SK-N-SH (cell line): Measurements from ENCODE around the gene MUC12. TPM values are rescaled to one million over a fixed set of nuclear protein-coding genes. Genes with fewer than 3 reads are reported as not detected.

Experiments
- CTCF ChIA-PET: fragments of 300-600, 350-600 bp; formaldehyde crosslinking; extraction: SDS; loops from one replicate; lab custom pipeline; 2021; lab: Yijun Ruan, JAX
- POLR2A ChIA-PET: fragments of 350-600 bp; sonication (Branson Sonifier 250); formaldehyde crosslinking; extraction: SDS; loops from one replicate; lab custom pipeline; 2020; ENCODE audit warnings: antibody characterized with exemption, inconsistent platforms; lab: Yijun Ruan, JAX
- DNase-seq: peaks from one replicate; pipeline ENCODE4 v3.0.0; 2012
- H2AFZ ChIP-seq: fragments of 200-600 bp; sonication (generic); 2 replicates; pipeline ENCODE4 v1.8.1; 2016; ENCODE audit warnings: antibody characterized with exemption, mild to moderate bottlenecking, low read depth
- H3F3A ChIP-seq: fragments of 200-600 bp; sonication (generic); replicated peaks from 2 replicates; pipeline ENCODE3; 2016; ENCODE audit warnings: antibody characterized with exemption, mild to moderate bottlenecking; ENCODE audit not compliant: insufficient read depth
- H3K27ac ChIP-seq, 2 experiments: fragments of 200-500 bp in 1 of 2; fragments of 200-600 bp in 1 of 2; sonication (Bioruptor generic) in 1 of 2; sonication (generic), shearing (Covaris generic) in 1 of 2; 2 replicates each; pipeline versions ENCODE4 v1.5.1 to v1.6.1; 2014 to 2016; ENCODE audit warnings: low read depth in 2 of 2, inconsistent platforms in 1 of 2, low read length in 1 of 2, mild to moderate bottlenecking in 1 of 2, mixed read lengths in 1 of 2
- H3K27me3 ChIP-seq: fragments of 200-600 bp; sonication (generic), shearing (Covaris generic); 2 replicates; pipeline ENCODE4 v1.6.1; 2016; ENCODE audit warnings: mixed run types; ENCODE audit not compliant: insufficient read depth
- H3K36me3 ChIP-seq, 2 experiments: fragments of 200-500 bp in 1 of 2; fragments of 200-600 bp in 1 of 2; sonication (Bioruptor generic) in 1 of 2; sonication (generic) in 1 of 2; replicated peaks in 1 of 2; 2 replicates each; pipeline versions ENCODE3 to v1.5.1; 2014 to 2016; ENCODE audit warnings: low read length in 1 of 2, mild to moderate bottlenecking in 1 of 2; ENCODE audit not compliant: insufficient read depth in 2 of 2, control insufficient read depth in 1 of 2
- H3K4me1 ChIP-seq, 2 experiments: fragments of 200-500 bp in 1 of 2; fragments of 200-600 bp in 1 of 2; sonication (Bioruptor generic) in 1 of 2; sonication (generic), shearing (Covaris generic) in 1 of 2; 2 replicates each; pipeline versions ENCODE4 v1.5.1 to v1.6.1; 2014 to 2016; ENCODE audit warnings: low read depth in 1 of 2, low read length in 1 of 2, mixed run types in 1 of 2; ENCODE audit not compliant: insufficient read depth in 2 of 2, control insufficient read depth in 1 of 2
- H3K4me2 ChIP-seq: fragments of 200-600 bp; sonication (generic), shearing (Covaris generic); 2 replicates; pipeline ENCODE4 v1.6.1; 2017; ENCODE audit warnings: mixed run types
- H3K4me3 ChIP-seq, 2 experiments: fragments of 200-500 bp in 1 of 2; fragments of 200-600 bp in 1 of 2; sonication (Bioruptor generic) in 1 of 2; sonication (generic), shearing (Covaris generic) in 1 of 2; 2 replicates each; pipeline versions ENCODE4 v1.5.1 to v1.8.1; 2014 to 2016; ENCODE audit warnings: low read depth in 2 of 2, inconsistent platforms in 1 of 2, low read length in 1 of 2, mild to moderate bottlenecking in 1 of 2, mixed read lengths in 1 of 2, moderate library complexity in 1 of 2
- H3K79me2 ChIP-seq: fragments of 200-600 bp; sonication (generic); 2 replicates; pipeline ENCODE4 v1.8.1; 2017; ENCODE audit warnings: mild to moderate bottlenecking; ENCODE audit not compliant: insufficient read depth
- H3K9ac ChIP-seq: fragments of 200-600 bp; sonication (generic); 2 replicates; pipeline ENCODE4 v1.6.1; 2017; ENCODE audit warnings: mixed run types
- H3K9me2 ChIP-seq: fragments of 200-600 bp; sonication (generic); 2 replicates; pipeline ENCODE4 v1.6.1; 2017; ENCODE audit warnings: mixed run types
- H3K9me3 ChIP-seq: fragments of 200-600 bp; sonication (generic); 2 replicates; pipeline ENCODE4 v1.6.1; 2017; ENCODE audit warnings: mixed run types, mild to moderate bottlenecking, moderate library complexity
- H4K20me1 ChIP-seq: fragments of 200-600 bp; sonication (generic); 2 replicates; pipeline ENCODE4 v1.6.1; 2017; ENCODE audit warnings: mild to moderate bottlenecking, mixed run types; ENCODE audit not compliant: insufficient read depth
- CTCF ChIP-seq: fragments of 200-600 bp; sonication (generic); IDR thresholded peaks from 2 replicates; pipeline ENCODE4 v1.6.1; 2017; ENCODE audit warnings: antibody characterized with exemption, mild to moderate bottlenecking, moderate library complexity
- EP300 ChIP-seq, 2 experiments: IDR thresholded peaks; 2 replicates each; pipeline versions ENCODE4 v1.4.0 to v1.6.1; 2012; ENCODE audit warnings: borderline replicate concordance in 1 of 2, low read depth in 1 of 2, low read length in 1 of 2
- FOXM1 ChIP-seq: IDR thresholded peaks from 2 replicates; pipeline ENCODE4 v1.4.0; 2012; ENCODE audit warnings: low read depth, mild to moderate bottlenecking
- GABPA ChIP-seq: IDR thresholded peaks from 2 replicates; pipeline ENCODE4 v1.4.0; 2012; ENCODE audit warnings: low read depth, mild to moderate bottlenecking
- GATA2 ChIP-seq: sonication (generic); formaldehyde crosslinking; IDR thresholded peaks from 2 replicates; pipeline ENCODE4 v1.5.0; 2020; ENCODE audit warnings: mild to moderate bottlenecking, missing genetic modification reagents
- JUND ChIP-seq: IDR thresholded peaks from 2 replicates; pipeline ENCODE4 v1.4.0; 2012
- POLR2AphosphoS5 ChIP-seq: IDR thresholded peaks from 2 replicates; pipeline ENCODE4 v1.6.1; 2012; ENCODE audit warnings: low read depth, low read length
- RFX5 ChIP-seq: IDR thresholded peaks from 2 replicates; pipeline ENCODE4 v1.6.1; 2012; ENCODE audit warnings: mild to moderate bottlenecking, improper control_type of control experiment, low read length
- TAF1 ChIP-seq: IDR thresholded peaks from 2 replicates; pipeline ENCODE4 v1.6.1; 2012; ENCODE audit warnings: low read depth, mild to moderate bottlenecking, low read length, moderate library complexity, borderline replicate concordance
- TCF12 ChIP-seq: IDR thresholded peaks from 2 replicates; pipeline ENCODE4 v1.4.0; 2012
- TEAD4 ChIP-seq: IDR thresholded peaks from 2 replicates; pipeline ENCODE4 v1.4.0; 2012; ENCODE audit warnings: mild to moderate bottlenecking, borderline replicate concordance; ENCODE audit not compliant: insufficient read depth
- WGBS: methylation state at CpG from one replicate; pipeline ENCODE4 v1.1.6; 2017; ENCODE audit warnings: low lambda C conversion rate; 5-methylcytosine and 5-hydroxymethylcytosine counted together
- polyA plus RNA-seq, 3 experiments: library from polyadenylated mRNA; depleted of rRNA; stranded (reverse); fragments of >200 nt; gene quantifications; 2 replicates each; pipeline ENCODE4 v1.2.3, GENCODE V29; 2012
- TF ChIP-seq, protein P1 (sequence below): IDR thresholded peaks from 2 replicates; pipeline ENCODE4 v1.6.1; 2012; ENCODE audit warnings: mild to moderate bottlenecking, low read depth, low read length, moderate library complexity
- TF ChIP-seq, protein P2 (sequence below): IDR thresholded peaks from 2 replicates; pipeline ENCODE4 v1.4.0; 2012; ENCODE audit warnings: low read depth
- TF ChIP-seq, protein P3 (sequence below): IDR thresholded peaks from 2 replicates; pipeline ENCODE4 v1.4.0; 2012; ENCODE audit warnings: low read depth, borderline replicate concordance

MUC12 gene
- polyA plus RNA-seq, 1 of the 3 experiments (the other 2 are of a cell fraction) = not detected

- no peaks in the 10 kb centered on the region for H3K79me2 ChIP-seq
- H3K4me1 ChIP-seq = no peaks in the 10 kb centered on the region
- POLR2A ChIA-PET = no interaction called here
- 3% methylated on average over 9 of the region's 9 CpGs for WGBS
- H3K9ac ChIP-seq = no peak overlapping the region
- CTCF ChIA-PET = interaction anchor here (0.7 to 3.0 kb wide), 46 partner anchors 9 to 353 kb away, joined by 3 to 122 read pairs (median 5); partner anchors contain the start of genes ACHE, MUC12, MUC17 and POP7
- H3K4me2 ChIP-seq = no peak overlapping the region
- no peaks in the 10 kb centered on the region for H4K20me1 ChIP-seq
- H3K27ac ChIP-seq = no peak overlapping the region
- H3F3A ChIP-seq = peaks cover 5% of the 10 kb centered on the region
- no peak for DNase-seq
- peaks cover 87% of the 10 kb centered on the region for H3K27me3 ChIP-seq
- H3K4me3 ChIP-seq = no peak overlapping the region
- H3K9me3 ChIP-seq = no peaks in the 10 kb centered on the region
- H2AFZ ChIP-seq = no peak overlapping the region
- TF ChIP-seq FOXM1 = no peak
- TF ChIP-seq, protein P1, sequence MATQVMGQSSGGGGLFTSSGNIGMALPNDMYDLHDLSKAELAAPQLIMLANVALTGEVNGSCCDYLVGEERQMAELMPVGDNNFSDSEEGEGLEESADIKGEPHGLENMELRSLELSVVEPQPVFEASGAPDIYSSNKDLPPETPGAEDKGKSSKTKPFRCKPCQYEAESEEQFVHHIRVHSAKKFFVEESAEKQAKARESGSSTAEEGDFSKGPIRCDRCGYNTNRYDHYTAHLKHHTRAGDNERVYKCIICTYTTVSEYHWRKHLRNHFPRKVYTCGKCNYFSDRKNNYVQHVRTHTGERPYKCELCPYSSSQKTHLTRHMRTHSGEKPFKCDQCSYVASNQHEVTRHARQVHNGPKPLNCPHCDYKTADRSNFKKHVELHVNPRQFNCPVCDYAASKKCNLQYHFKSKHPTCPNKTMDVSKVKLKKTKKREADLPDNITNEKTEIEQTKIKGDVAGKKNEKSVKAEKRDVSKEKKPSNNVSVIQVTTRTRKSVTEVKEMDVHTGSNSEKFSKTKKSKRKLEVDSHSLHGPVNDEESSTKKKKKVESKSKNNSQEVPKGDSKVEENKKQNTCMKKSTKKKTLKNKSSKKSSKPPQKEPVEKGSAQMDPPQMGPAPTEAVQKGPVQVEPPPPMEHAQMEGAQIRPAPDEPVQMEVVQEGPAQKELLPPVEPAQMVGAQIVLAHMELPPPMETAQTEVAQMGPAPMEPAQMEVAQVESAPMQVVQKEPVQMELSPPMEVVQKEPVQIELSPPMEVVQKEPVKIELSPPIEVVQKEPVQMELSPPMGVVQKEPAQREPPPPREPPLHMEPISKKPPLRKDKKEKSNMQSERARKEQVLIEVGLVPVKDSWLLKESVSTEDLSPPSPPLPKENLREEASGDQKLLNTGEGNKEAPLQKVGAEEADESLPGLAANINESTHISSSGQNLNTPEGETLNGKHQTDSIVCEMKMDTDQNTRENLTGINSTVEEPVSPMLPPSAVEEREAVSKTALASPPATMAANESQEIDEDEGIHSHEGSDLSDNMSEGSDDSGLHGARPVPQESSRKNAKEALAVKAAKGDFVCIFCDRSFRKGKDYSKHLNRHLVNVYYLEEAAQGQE = peak; percentile 100
- no peaks in the 10 kb centered on the region for H3K36me3 ChIP-seq
- no peaks in the 10 kb centered on the region for H3K9me2 ChIP-seq
Measured at GRCh38 chr7:101058355-101058754, 89.0 kb downstream of the MUC12 start.

DNA sequence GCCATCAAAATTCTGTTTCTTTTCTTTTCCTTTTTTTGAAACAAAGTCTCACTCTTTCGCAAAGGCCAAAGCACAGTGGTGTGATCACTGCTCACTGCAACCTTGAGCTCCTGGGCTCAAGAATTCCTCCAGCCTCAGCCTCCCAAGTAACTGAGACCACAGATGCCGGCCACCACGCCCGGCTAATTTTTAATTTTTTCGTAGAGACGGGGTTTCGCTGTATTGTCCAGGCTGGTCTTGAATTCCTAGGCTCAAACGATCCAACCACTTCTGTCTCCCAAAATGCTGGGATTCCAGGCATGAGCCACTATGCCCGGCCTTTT is 90.2 kb downstream of the MUC12 start:
- Histone ChIP-seq H3K9me2 (no peaks in the 10 kb centered on the region), H3K4me3 (no peak overlapping the region; a peak in 1 of 4 replicates), H4K20me1 (no peaks in the 10 kb centered on the region), H3K4me2 (no peak overlapping the region), H3K27ac (no peak overlapping the region), H3K9ac (no peak overlapping the region), H3K9me3 (no peaks in the 10 kb centered on the region), H3K27me3 (peaks cover 85% of the 10 kb centered on the region), H3F3A (peaks cover 5% of the 10 kb centered on the region), H3K4me1 (no peaks in the 10 kb centered on the region), H3K36me3 (no peaks in the 10 kb centered on the region), H3K79me2 (no peaks in the 10 kb centered on the region), H2AFZ (no peak overlapping the region)
- ChIA-PET CTCF (interaction anchor here (0.6 to 3.0 kb wide), 29 partner anchors 9 to 334 kb away, joined by 3 to 122 read pairs (median 6); partner anchors contain the start of genes ACHE, MUC17, SRRT and UFSP1), POLR2A (no interaction called here)
- TF ChIP-seq, protein P2, sequence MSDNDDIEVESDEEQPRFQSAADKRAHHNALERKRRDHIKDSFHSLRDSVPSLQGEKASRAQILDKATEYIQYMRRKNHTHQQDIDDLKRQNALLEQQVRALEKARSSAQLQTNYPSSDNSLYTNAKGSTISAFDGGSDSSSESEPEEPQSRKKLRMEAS = no peak
- no peak for TF ChIP-seq TCF12
- no peak for TF ChIP-seq TEAD4
- TF ChIP-seq POLR2AphosphoS5 = no peak
- TF ChIP-seq, protein P3, sequence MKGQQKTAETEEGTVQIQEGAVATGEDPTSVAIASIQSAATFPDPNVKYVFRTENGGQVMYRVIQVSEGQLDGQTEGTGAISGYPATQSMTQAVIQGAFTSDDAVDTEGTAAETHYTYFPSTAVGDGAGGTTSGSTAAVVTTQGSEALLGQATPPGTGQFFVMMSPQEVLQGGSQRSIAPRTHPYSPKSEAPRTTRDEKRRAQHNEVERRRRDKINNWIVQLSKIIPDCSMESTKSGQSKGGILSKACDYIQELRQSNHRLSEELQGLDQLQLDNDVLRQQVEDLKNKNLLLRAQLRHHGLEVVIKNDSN = no peak
- TF ChIP-seq TAF1 = no peak
- TF ChIP-seq, protein P1 = no peak
- no peak for TF ChIP-seq JUND
- no peak for TF ChIP-seq RFX5
- TF ChIP-seq FOXM1 = no peak
- no peak; the same call in 1 of the 2 replicates for TF ChIP-seq CTCF
- TF ChIP-seq GATA2 (CRISPR knock-in tag) = no peak
- TF ChIP-seq GABPA = no peak
- TF ChIP-seq EP300 (IDR thresholded peaks at IDR 0.05; ENCODE audit: borderline replicate concordance in 1 of 2, low read depth in 1 of 2, low read length in 1 of 2) = no peak
- DNase-seq = no peak
- 2% methylated on average over 9 of the region's 9 CpGs for WGBS
